ENCODE results near the gene WFIKKN2.

Gene WFIKKN2, protein sequence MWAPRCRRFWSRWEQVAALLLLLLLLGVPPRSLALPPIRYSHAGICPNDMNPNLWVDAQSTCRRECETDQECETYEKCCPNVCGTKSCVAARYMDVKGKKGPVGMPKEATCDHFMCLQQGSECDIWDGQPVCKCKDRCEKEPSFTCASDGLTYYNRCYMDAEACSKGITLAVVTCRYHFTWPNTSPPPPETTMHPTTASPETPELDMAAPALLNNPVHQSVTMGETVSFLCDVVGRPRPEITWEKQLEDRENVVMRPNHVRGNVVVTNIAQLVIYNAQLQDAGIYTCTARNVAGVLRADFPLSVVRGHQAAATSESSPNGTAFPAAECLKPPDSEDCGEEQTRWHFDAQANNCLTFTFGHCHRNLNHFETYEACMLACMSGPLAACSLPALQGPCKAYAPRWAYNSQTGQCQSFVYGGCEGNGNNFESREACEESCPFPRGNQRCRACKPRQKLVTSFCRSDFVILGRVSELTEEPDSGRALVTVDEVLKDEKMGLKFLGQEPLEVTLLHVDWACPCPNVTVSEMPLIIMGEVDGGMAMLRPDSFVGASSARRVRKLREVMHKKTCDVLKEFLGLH

DNA sequence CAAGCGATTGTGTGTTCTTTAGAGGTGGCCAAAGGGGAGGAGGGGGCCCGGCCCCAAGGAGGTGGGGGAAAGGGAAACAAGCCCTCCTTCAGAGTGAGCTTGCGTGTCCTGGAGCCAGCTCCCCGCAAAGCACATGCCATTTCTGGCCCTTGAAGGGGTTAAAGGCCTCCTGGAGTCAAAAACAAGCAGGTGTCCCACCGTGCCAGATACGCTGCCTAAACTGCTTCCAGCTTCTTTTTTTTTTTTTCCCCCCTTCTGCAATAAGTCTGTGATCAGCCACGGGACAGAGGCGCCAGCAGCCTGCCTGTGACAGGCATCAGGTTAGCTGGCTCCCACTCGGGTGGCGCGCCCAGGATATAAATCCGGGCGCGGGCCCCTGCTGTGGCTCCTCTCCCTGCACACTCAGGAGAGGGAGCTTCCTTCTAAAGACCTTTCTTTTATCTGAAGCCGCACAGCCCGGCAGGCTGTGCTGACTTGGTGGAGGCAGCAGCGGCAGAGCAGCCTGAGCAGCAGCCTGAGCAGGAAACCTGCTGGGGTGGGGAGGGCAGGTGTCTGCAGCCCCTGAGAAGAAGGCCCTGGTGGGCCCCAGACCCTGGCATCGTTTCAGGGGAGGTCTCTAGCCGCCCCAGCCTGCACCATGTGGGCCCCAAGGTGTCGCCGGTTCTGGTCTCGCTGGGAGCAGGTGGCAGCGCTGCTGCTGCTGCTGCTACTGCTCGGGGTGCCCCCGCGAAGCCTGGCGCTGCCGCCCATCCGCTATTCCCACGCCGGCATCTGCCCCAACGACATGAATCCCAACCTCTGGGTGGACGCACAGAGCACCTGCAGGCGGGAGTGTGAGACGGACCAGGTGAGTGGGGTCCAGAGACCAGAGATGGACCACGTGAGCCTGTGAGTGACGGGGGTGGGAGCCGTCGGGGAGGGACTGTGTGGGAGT lies at the start of gene WFIKKN2:
Gene WFIKKN2, plus strand, starts transcription at position 286 of the 934 bp plus-strand sequence. Its CDS starts 352 bp downstream, at position 638.
- Histone ChIP-seq H3K9me3 (ENCODE audit: control insufficient read depth, insufficient read depth, low read length) (no peaks in the 10 kb centered on the region), H3K27me3 (ENCODE audit: control insufficient read depth, insufficient read depth, low read length) (no peaks in the 10 kb centered on the region), H3K4me1 (ENCODE audit: control insufficient read depth, insufficient read depth, low read length) (peaks cover 4% of the 10 kb centered on the region), H3K4me3 (ENCODE audit: low read depth, low read length) (no peak within 1 kb of the TSS), H3K36me3 (ENCODE audit: control insufficient read depth, insufficient read depth, low read length) (no peaks in the 10 kb centered on the region), H3K9ac (ENCODE audit: low read depth, low read length) (no peak within 1 kb of the TSS)

DNA sequence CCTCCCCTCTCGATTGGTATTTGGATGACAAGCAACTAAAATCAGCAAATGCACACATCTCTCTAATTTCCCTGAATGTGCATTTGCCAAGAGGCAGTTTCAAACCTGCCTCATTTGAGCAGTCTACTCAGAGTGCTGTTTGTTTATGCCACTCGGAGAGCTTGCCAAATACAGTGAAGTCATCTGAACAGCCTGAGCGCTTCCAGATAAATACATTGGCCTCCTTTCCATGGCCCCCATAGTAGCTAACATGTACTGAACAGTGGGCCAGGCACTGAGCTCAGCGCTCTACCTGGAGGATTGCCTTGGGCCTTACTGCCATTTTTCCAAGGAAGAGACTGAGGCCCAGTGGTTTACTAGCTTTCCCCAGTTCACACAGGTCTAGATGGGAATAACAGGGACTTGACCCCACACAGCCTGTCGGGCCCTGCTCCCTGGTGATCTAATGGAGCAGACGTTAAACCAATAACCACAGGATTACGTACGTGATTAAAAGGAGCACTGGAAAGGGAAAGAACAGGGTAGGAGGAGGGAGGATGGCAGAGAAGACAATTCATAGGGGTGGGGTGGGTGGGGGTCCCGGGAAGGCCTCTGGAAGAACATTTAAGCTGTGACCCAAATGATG lies 49.3 kb upstream of the WFIKKN2 start:
- H3K27me3 ChIP-seq (ENCODE audit: control insufficient read depth, insufficient read depth, low read length): no peaks in the 10 kb centered on the region
- H3K4me1 ChIP-seq (ENCODE audit: control insufficient read depth, insufficient read depth, low read length): no peaks in the 10 kb centered on the region
- H3K4me3 ChIP-seq (ENCODE audit: low read depth, low read length): no peak overlapping the region
- no peaks in the 10 kb centered on the region for H3K36me3 ChIP-seq (ENCODE audit: control insufficient read depth, insufficient read depth, low read length)
- no peaks in the 10 kb centered on the region for H3K9me3 ChIP-seq (ENCODE audit: control insufficient read depth, insufficient read depth, low read length)
- H3K9ac ChIP-seq (ENCODE audit: low read depth, low read length): no peak overlapping the region

- Histone ChIP-seq H3K4me1 (ENCODE audit: control insufficient read depth, insufficient read depth, low read length) (no peaks in the 10 kb centered on the region), H3K36me3 (ENCODE audit: control insufficient read depth, insufficient read depth, low read length) (no peaks in the 10 kb centered on the region), H3K4me3 (ENCODE audit: low read depth, low read length) (no peak overlapping the region), H3K9ac (ENCODE audit: low read depth, low read length) (no peak overlapping the region), H3K27me3 (ENCODE audit: control insufficient read depth, insufficient read depth, low read length) (no peaks in the 10 kb centered on the region), H3K9me3 (ENCODE audit: control insufficient read depth, insufficient read depth, low read length) (no peaks in the 10 kb centered on the region)
These were observed 48.3 kb upstream of the WFIKKN2 start for GRCh38 chr17:50787106-50787505.

GRCh38 chr17:50790618-50791017 lies 44.8 kb upstream of the WFIKKN2 start:
- Histone ChIP-seq H3K9ac (ENCODE audit: low read depth, low read length) (no peak overlapping the region), H3K4me1 (ENCODE audit: control insufficient read depth, insufficient read depth, low read length) (no peaks in the 10 kb centered on the region), H3K27me3 (ENCODE audit: control insufficient read depth, insufficient read depth, low read length) (no peaks in the 10 kb centered on the region)

GRCh38 chr17:50792132-50792531 lies 43.3 kb upstream of the WFIKKN2 start:
- Histone ChIP-seq H3K9me3 (ENCODE audit: control insufficient read depth, insufficient read depth, low read length) (no peaks in the 10 kb centered on the region), H3K4me3 (ENCODE audit: low read depth, low read length) (no peak overlapping the region), H3K36me3 (ENCODE audit: control insufficient read depth, insufficient read depth, low read length) (no peaks in the 10 kb centered on the region), H3K4me1 (ENCODE audit: control insufficient read depth, insufficient read depth, low read length) (no peaks in the 10 kb centered on the region), H3K9ac (ENCODE audit: low read depth, low read length) (no peak overlapping the region), H3K27me3 (ENCODE audit: control insufficient read depth, insufficient read depth, low read length) (no peaks in the 10 kb centered on the region)

More at GRCh38 chr17:50790618-50791017, 44.8 kb upstream of the WFIKKN2 start:
- Histone ChIP-seq H3K36me3 (ENCODE audit: control insufficient read depth, insufficient read depth, low read length) (no peaks in the 10 kb centered on the region), H3K9me3 (ENCODE audit: control insufficient read depth, insufficient read depth, low read length) (no peaks in the 10 kb centered on the region), H3K4me3 (ENCODE audit: low read depth, low read length) (no peak overlapping the region)

- Histone ChIP-seq H3K4me1 (ENCODE audit: control insufficient read depth, insufficient read depth, low read length) (no peaks in the 10 kb centered on the region), H3K27me3 (ENCODE audit: control insufficient read depth, insufficient read depth, low read length) (no peaks in the 10 kb centered on the region), H3K9ac (ENCODE audit: low read depth, low read length) (no peak overlapping the region), H3K4me3 (ENCODE audit: low read depth, low read length) (no peak overlapping the region), H3K9me3 (ENCODE audit: control insufficient read depth, insufficient read depth, low read length) (no peaks in the 10 kb centered on the region), H3K36me3 (ENCODE audit: control insufficient read depth, insufficient read depth, low read length) (no peaks in the 10 kb centered on the region)
These were observed 42.4 kb upstream of the WFIKKN2 start for GRCh38 chr17:50793007-50793406.

- Histone ChIP-seq H3K27me3 (ENCODE audit: control insufficient read depth, insufficient read depth, low read length) (no peaks in the 10 kb centered on the region), H3K9me3 (ENCODE audit: control insufficient read depth, insufficient read depth, low read length) (no peaks in the 10 kb centered on the region), H3K9ac (ENCODE audit: low read depth, low read length) (no peak overlapping the region), H3K36me3 (ENCODE audit: control insufficient read depth, insufficient read depth, low read length) (no peaks in the 10 kb centered on the region), H3K4me1 (ENCODE audit: control insufficient read depth, insufficient read depth, low read length) (peaks cover 3% of the 10 kb centered on the region), H3K4me3 (ENCODE audit: low read depth, low read length) (no peak overlapping the region)
These were observed 41.0 kb upstream of the WFIKKN2 start for GRCh38 chr17:50794361-50794760.

DNA sequence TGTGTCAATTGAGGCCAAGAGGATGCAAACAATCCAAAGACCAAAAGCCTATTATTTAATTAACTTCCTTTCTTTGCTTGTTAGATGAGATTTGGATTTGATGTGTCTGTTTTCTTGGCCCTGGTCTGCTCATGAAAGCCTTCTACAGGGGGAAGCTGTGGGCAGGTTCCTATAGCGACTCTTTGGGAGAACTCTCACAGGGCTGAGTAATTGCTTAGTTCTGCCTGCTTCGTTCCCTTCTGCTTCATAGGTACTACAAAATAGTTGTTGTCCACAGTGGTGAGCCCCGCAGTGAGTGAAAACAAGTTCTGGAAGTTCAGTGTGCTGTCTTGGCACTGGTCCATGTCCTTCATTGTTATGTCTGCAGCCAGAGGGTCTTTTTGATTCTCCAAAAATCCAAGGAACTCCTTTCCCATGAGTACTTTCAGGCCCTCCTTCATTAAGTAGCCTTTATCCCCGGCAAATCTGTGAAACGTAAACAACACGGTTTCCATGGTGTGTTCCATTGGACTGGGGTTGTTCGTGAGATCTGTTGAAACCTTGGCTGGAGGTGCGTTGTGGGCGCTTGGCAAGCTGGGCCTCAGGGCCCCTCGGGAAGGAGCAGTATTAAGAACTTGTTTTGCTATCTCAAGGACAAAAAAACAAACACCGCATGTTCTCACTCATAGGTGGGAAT lies 38.1 kb upstream of the WFIKKN2 start:
- H3K4me1 ChIP-seq (ENCODE audit: control insufficient read depth, insufficient read depth, low read length): peaks cover 3% of the 10 kb centered on the region
- no peaks in the 10 kb centered on the region for H3K36me3 ChIP-seq (ENCODE audit: control insufficient read depth, insufficient read depth, low read length)
- no peak overlapping the region for H3K9ac ChIP-seq (ENCODE audit: low read depth, low read length)

GRCh38 chr17:50798424-50799288 lies 36.7 kb upstream of the WFIKKN2 start:
- no peak overlapping the region for H3K4me3 ChIP-seq (ENCODE audit: low read depth, low read length)
- H3K27me3 ChIP-seq (ENCODE audit: control insufficient read depth, insufficient read depth, low read length): no peaks in the 10 kb centered on the region
- H3K9me3 ChIP-seq (ENCODE audit: control insufficient read depth, insufficient read depth, low read length): no peaks in the 10 kb centered on the region
- H3K4me1 ChIP-seq (ENCODE audit: control insufficient read depth, insufficient read depth, low read length): peaks cover 3% of the 10 kb centered on the region
- no peaks in the 10 kb centered on the region for H3K36me3 ChIP-seq (ENCODE audit: control insufficient read depth, insufficient read depth, low read length)
- no peak overlapping the region for H3K9ac ChIP-seq (ENCODE audit: low read depth, low read length)

More for the DNA sequence above, 38.1 kb upstream of the WFIKKN2 start:
- no peaks in the 10 kb centered on the region for H3K27me3 ChIP-seq (ENCODE audit: control insufficient read depth, insufficient read depth, low read length)
- H3K4me3 ChIP-seq (ENCODE audit: low read depth, low read length): no peak overlapping the region
- H3K9me3 ChIP-seq (ENCODE audit: control insufficient read depth, insufficient read depth, low read length): no peaks in the 10 kb centered on the region

DNA sequence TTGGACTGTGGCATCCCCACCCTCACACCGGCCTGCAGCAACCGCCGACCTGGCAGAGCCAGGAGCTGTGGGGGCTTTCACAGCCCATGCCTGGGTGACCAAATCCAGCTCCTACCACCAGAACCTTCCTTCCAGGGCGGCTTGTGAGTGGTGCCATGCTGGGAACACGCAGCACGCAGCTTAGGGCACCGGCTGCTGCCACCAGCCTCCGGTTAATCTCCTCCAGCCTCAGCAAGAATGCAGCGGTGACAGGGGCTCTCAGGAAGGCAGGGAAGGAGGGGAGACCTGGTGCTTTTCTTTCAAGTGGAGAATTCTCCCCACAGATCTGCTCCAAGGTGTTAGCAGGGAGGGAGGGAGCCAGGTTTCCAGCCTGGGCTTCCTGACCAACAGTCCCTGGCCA lies 35.8 kb upstream of the WFIKKN2 start:
- peaks cover 3% of the 10 kb centered on the region for H3K4me1 ChIP-seq (ENCODE audit: control insufficient read depth, insufficient read depth, low read length)
- no peaks in the 10 kb centered on the region for H3K9me3 ChIP-seq (ENCODE audit: control insufficient read depth, insufficient read depth, low read length)
- H3K4me3 ChIP-seq (ENCODE audit: low read depth, low read length): no peak overlapping the region
- no peak overlapping the region for H3K9ac ChIP-seq (ENCODE audit: low read depth, low read length)
- no peaks in the 10 kb centered on the region for H3K36me3 ChIP-seq (ENCODE audit: control insufficient read depth, insufficient read depth, low read length)
- H3K27me3 ChIP-seq (ENCODE audit: control insufficient read depth, insufficient read depth, low read length): no peaks in the 10 kb centered on the region

Data from iPS-15b (cell line).